Hepatic stellate cell (primary cell): ENCODE results near the gene SDR39U1.
A peak's percentile ranks its signal among the peaks of the same experiment; 100 is the strongest.

ENCODE experiments used
- DNase-seq: peaks from one replicate; pipeline ENCODE4 v3.0.0; 2011; ENCODE audit warnings: low spot score

Gene SDR39U1

GRCh38 chr14:24411443-24412389, 30.9 kb downstream of the SDR39U1 start:
- DNase-seq, result peak; percentile 68

- no peak for DNase-seq
Measured at GRCh38 chr14:24409956-24410355, 32.6 kb downstream of the SDR39U1 start.

GRCh38 chr14:24409192-24409591, 33.4 kb downstream of the SDR39U1 start:
- DNase-seq, result no peak

GRCh38 chr14:24408764-24409163, 33.8 kb downstream of the SDR39U1 start:
- DNase-seq, result no peak

GRCh38 chr14:24407608-24408325, 34.8 kb downstream of the SDR39U1 start:
- no peak for DNase-seq

GRCh38 chr14:24406416-24406815, 36.2 kb downstream of the SDR39U1 start:
- DNase-seq, result no peak

DNA sequence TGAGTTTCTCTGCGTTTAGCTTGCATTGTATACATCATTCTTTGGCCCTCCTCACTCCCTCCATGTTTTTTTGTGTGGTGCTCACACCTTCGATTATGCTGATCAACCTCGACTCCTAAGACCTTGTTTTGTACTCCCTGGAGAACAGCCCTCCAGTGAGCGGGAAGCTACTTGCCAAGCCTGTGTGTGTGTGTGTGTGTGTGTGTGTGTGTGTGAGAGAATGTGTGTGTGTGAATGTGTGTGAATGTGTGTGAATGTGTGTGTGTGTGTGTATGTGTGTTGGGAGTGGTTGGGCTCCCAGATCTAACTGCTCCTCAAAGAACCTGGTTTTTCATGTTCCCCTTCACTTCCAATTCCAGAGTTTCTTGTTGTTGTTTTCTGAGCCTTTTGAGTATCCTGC, 37.8 kb downstream of the SDR39U1 start:
- DNase-seq, result no peak

GRCh38 chr14:24403294-24403998, 39.1 kb downstream of the SDR39U1 start:
- DNase-seq, result peak; percentile 40

DNA sequence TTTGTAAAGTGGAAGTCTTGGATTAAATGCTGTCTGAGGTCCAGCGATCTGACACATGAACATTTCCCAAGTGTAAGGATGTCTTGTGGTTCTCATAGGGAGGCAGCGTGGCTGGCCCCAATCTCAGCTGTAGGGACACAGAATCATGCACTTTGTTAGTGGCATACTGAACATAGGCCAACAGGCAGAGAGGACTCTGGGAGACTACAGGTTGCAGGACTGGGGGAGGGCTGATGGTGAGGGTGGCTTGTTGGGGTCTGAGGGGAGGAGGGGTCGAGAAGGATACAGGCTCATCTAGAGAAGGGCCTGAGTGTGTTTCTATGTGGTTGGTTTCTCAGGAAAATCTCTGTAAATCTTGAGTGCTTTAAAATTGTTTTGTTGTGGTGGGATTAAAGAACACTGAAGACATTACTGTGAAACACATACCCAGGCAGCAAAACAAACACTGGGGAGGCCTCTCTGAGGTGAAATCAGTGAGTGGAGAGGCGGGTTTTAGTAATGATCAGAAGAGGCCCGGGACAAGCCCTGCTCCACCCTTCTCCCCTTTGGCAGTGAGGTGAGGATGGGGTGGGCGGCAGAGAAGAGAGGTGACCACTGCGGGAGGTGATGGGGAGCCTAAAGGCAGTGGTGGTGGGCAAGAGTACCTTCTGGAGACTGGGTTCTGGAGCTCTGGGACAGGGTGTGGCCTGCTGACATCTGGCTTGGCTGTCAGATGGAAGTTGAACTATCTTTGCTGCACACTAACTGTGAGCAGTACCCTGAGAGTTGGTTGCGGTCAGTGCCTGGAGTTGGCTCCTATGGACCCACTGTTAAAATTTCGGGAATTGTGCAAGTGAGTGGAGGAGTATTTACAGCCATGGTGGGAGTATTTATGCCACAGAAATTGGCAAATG, 40.5 kb downstream of the SDR39U1 start:
- no peak for DNase-seq

DNA sequence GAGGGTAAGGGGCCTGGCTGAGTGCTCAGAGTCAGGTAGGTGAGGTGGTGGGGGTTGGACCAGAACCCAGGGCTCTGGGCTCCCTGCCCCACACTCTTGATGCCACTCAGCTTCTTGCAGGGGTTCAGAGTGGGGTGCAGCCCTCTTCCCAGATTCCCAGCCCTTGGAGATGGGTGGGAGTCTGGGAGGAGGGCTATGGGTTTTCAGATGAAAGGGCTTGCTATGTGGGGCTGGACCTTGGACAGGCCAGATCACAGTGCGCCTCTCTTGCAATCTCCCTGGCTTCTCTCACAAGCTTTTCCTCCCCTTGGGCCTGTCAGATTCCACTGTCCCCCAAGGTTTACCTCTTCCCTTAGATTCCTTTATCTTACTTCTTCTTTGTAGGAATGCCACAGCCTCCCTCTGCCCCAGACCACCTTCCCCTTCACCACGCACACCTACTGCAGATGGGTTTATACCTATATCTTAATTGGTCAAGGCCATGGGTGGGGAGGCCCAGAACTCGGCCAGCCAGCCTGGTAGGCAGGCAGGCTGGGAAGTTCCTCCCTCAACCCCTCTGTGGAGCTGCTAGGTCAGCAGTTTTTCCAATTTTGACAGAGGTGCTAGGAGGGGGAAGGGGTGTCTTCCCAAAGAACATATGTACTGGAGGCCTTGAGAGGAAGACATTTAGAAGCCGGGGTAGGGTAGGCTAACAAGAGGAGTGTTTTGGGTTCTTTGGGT, 42.4 kb downstream of the SDR39U1 start:
- DNase-seq, result no peak

GRCh38 chr14:24399447-24399822, 43.1 kb downstream of the SDR39U1 start:
- no peak for DNase-seq

DNA sequence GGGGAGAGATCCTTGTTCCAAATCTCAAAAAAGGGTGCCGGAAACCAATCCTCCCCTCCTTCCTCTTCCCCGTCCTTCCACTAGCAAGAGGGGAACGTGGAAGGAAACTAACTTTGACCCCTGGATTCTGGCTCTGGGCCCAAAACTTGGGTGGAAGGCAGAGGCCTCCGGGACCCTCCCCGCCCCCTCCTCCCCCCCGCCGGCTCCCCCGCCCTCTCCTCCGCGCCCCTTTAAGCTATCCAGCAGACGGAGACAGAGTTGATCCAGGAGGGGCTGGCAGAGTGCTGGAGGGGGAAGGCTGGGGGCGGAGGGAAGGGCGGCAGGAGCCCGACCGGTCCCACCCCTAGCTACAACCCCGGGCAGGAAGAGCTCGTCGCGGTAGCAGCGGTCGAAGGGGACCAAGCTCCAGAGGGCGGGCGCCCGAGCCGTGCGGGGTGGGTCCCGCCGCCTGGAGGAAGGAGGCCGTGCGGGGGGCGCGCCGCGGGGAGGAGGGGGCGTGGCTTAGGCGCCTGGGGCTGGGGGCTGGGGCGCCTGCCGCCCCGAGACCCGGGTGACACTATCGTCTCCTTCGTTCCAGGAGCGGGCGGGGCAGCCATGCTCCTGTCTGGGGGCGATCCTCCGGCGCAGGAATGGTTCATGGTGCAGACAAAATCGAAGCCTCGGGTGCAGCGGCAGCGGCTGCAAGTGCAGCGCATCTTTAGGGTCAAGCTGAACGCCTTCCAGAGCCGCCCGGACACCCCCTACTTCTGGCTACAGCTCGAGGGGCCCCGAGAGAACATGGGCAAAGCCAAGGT, 43.7 kb downstream of the SDR39U1 start, which contains the start of gene NYNRIN:
NYNRIN (plus strand) TSS at position 351 of the 794 bp plus-strand sequence; CDS start at position 595, 244 bp downstream.
- peak; percentile 62 for DNase-seq

- DNase-seq, result no peak
Measured at GRCh38 chr14:24398293-24398652, 44.3 kb downstream of the SDR39U1 start.

- DNase-seq, result no peak
Measured at GRCh38 chr14:24397639-24398292, 44.8 kb downstream of the SDR39U1 start.

DNA sequence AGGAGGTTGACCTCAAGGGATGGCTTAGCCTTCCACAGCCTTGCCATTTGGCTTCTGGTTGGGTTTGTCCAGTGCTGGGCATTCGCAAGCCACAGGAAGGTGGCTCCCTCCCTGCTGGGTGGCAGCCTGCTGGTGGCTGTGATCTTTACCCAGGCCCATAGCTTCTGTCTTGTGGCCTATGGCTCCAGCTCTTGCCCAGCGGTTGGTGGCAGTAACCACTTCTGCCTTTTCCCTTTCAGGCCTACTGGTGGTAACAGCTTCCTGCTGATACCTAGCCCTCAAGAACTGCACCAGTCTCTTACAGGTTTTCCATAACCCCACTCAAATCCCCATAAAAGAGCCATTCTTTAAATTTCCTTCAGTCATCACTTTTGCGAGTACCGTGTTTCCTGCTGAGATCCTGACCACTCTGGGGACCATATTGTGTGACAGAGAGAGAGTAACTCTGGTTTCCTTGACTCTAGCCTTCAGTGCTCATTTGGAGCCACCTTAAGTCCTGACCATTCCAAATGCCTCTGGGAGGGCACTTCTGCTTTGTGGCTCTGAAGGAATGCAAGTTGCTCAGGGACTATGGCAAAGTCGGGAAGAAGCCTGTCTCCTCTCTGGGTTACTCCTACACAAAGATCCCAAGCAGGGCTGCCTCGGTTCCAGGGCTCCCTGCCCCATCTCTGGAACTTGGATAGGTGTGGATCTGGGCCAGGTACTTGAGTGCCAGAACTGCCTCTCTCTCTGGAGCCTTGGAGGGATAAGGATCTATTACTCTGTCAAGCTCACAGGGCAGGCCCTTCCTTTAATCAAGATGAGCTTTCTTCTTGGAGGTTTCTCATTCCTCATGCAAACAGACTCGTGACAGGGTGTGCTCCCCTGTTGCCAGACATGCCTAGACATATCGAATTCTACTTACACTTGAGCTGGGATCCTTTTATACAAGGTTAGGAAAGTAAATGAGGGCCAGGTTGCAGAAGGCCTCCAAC, 46.7 kb downstream of the SDR39U1 start:
- no peak for DNase-seq

DNA sequence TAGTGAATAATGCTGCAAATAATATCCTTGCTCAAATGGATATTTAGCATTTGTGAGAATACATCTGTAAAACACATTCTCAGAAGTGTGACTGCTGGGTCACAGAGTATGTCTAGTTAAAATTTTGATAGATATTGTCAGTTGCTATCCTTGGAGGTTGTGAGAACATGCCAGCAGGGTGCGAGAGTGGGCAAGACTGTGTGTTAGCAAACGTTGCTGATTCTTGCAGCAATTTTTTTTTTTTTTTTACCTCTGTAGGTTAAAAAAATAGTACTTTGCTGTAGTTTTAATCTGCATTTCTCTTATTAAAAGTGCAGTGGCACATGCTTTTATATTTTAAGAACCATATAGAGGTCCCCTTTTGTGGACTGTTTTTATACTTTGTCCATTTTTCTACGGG, 48.3 kb downstream of the SDR39U1 start:
- no peak for DNase-seq

- DNase-seq, result peak; percentile 80
Measured at GRCh38 chr14:24392325-24393091, 50.1 kb downstream of the SDR39U1 start.
